NCI-H526 treated with DMSO at 0.1 percent for 48 hours (cell line): ENCODE results near the gene NODAL.

Experiments
- DNase-seq: peaks from one replicate; lab custom pipeline; 2025; lab: John Stamatoyannopoulos, UW

The NODAL gene

GRCh38 chr10:70432561-70433263 lies 8.8 kb downstream of the NODAL start:
- no peak for DNase-seq

- DNase-seq, result no peak
Measured at GRCh38 chr10:70432101-70432500, 9.4 kb downstream of the NODAL start.

- no peak for DNase-seq
Measured at GRCh38 chr10:70430493-70431445, 10.7 kb downstream of the NODAL start.

DNA sequence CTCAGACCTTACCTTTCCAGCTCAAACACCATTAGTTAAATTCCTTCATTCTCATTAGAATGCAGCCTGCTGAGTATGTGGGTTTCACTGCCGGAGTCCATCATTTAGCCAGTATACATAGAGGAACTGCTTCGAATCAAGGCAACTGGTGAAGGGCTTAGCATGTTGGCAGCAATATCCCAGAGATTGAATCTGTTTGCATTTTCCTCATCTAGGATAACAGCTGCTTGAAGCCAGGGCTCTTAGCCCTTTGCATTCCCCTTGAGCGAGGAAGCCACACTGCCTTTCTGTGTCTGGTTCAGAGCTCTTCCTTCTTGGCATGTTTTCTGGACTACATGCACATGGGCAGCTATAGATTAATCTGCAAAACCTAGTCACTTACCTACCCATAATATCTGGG lies 14.7 kb downstream of the NODAL start:
- no peak for DNase-seq

DNA sequence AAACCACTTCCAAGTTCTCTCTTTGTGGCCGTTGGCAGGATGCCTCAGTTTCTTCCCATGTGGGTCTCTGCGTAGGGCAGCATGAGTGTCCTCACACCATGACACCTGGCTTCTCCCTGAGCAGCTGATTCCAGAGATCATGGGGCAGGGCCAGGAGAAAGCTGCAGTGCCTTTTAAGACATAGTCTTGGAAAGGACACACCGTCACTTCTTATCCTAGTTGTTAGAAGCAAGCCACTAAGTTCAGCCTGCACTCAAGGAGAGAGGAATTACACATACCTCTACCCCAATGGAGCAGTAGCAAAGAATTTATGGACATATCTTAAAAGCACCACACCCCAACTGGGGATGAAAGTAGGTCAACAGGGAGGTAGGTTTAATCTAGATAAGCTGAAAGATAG lies 16.4 kb downstream of the NODAL start:
- no peak for DNase-seq

- DNase-seq, result no peak
Measured at GRCh38 chr10:70424320-70424719, 17.2 kb downstream of the NODAL start.

- DNase-seq, result no peak
Measured at GRCh38 chr10:70418713-70419112, 22.8 kb downstream of the NODAL start.

- no peak for DNase-seq
Measured at GRCh38 chr10:70418229-70418628, 23.3 kb downstream of the NODAL start.

DNA sequence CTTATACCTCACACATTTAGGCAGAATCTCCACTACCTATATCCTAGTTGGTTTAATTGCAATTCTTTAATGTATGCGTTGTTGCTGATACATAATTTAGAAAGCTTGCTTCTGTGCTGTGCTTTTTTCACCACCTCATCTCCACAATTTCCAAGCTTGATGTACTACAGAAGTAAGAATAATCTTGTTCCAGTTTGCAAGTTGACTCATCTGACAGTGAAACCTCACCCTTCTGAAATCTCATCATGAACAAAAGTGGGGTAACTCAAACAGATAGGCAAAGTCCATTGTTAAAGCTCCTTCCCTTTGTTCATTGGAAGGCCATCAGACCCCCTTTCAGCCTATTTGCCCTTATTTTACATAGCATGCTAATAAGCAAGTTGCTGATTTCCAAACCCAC lies 23.9 kb downstream of the NODAL start:
- DNase-seq, result no peak

- DNase-seq, result no peak
Measured at GRCh38 chr10:70412356-70412755, 29.1 kb downstream of the NODAL start.

DNA sequence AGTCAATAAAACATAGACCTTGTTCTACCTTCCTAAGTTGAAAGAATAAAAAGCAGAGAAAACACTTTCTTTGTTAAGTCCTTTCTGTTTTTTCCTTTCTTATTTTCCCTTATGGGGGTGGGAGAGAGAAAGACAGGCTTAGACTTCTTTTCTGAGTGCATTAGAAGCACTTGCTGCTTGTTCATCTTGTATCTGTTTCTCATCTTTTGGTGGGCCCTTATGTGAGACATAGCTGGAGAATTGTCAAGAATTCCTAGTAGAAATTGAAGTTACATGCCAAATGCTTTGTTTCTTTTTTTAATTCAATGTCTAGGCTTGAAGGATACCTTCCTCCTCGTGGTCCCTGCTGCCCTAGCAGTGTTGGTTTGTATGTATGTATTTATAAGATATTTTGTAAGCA lies 30.9 kb downstream of the NODAL start:
- no peak for DNase-seq

- no peak for DNase-seq
Measured at GRCh38 chr10:70409772-70410171, 31.7 kb downstream of the NODAL start.

DNA sequence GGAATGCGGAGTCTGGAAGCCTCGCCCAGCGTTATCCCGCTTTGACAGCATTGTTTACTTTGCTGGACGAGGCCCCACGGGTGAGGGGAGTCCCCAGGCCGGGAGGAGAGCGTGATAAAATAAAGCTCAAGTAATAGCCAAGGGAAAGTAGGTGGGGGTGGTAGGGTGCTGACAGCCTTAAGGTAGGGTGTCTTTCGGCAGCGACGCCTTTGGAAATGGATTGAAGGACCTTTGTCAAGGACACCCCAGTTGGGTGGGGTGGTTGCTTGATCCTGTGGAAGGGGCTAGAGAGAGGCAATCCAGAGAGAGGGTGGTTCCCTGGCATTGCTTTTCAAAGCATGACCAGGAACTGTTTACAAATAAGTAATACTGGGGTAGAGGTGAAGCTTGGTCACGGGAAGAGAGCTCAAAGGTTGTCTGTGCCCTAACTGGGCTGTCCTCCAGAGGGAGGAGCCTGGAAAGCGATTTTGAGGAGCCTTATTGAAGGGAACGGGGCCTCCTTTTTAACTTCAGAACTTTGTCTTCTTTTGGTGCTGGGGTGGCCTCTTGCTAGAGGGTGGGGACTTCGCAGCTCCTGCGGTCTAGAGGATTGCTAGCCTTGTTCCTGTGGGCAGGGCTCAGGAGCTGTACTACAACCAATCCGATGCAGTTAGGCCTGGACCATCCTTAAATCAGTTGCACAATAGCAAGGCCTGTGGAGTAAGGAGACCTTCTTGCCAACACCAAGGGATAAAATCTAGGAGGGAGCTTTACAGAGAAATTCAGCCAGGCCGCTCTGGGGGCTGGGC lies 36.2 kb downstream of the NODAL start:
- no peak for DNase-seq

GRCh38 chr10:70404787-70405036 lies 36.8 kb downstream of the NODAL start:
- DNase-seq, result no peak

- peak; percentile 82 for DNase-seq
Measured at GRCh38 chr10:70404036-70404786, 37.3 kb downstream of the NODAL start, which contains the start of gene EIF4EBP2. EIF4EBP2 (plus strand) TSS chr10:70404145; CDS start chr10:70404402, 257 bp downstream.

GRCh38 chr10:70403483-70404035 lies 37.9 kb downstream of the NODAL start:
- no peak for DNase-seq

- DNase-seq, result no peak
Measured at GRCh38 chr10:70399177-70399576, 42.3 kb downstream of the NODAL start.

DNA sequence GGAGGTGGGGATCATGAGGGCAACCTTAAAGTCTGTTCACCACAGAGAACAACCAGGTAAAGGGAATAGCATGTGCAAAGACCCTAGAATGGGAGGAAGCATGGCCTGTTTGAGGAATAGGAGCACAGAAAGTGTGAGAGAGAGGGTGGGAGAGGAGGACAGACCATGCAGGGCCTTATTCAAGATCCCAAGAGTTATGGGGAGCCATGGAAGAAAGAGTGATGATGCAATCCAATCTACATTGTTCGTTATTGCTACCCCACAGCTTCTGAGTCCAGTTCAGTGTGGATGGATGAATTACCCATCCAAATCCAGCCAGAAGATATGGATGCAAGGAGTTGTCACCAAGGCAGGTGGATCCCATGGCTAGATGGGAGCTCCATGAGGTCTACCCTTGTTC lies 45.3 kb downstream of the NODAL start:
- DNase-seq, result no peak

DNA sequence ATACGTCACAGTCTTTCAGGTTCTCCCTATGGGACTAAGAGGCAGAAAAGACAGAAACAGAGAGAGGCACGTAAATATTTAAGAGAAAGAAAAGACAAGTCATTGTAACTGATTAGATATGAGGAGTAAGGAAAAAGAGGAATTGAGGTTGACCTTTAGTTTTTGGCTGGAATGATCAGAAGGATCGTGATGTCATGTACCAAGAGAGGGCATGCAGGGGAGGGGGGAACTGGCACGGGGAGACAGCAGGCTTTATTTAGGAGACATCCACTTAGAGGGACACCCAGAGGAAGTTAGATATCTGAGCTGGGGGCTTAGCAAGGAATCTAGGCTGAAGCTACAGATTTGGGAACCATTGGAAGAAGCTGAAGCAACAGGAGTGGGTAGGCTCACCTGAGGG lies 49.8 kb downstream of the NODAL start:
- DNase-seq, result no peak
